BJ (cell line): ENCODE data around the gene SAP25. TPM values are rescaled to one million over a fixed set of nuclear protein-coding genes. Genes with fewer than 3 reads are reported as not detected.
"Not testable (repeated sequence)": the region's sequence is repeated elsewhere in the genome, so short reads cannot be mapped to it uniquely, and the experiment has no call there.

Experiments used
- CTCF ChIA-PET: fragments of 350-600 bp; formaldehyde crosslinking; extraction: SDS; loops from one replicate; lab custom pipeline; 2021; ENCODE audit warnings: antibody characterized with exemption, inconsistent platforms; lab: Yijun Ruan, JAX
- POLR2A ChIA-PET: fragments of 300-600 bp; sonication (Branson Sonifier 250); formaldehyde crosslinking; extraction: SDS; loops from one replicate; lab custom pipeline; 2021; ENCODE audit warnings: antibody characterized with exemption; lab: Charles Lee
- DNase-seq: peaks from one replicate; pipeline ENCODE4 v3.0.0-alpha.2; 2011; ENCODE audit warnings: low read depth
- H3K27me3 ChIP-seq: 2 replicates; pipeline ENCODE4 v1.6.0; 2011; ENCODE audit warnings: low read length; ENCODE audit not compliant: control insufficient read depth, insufficient read depth
- H3K36me3 ChIP-seq: 2 replicates; pipeline ENCODE4 v1.5.1; 2011; ENCODE audit warnings: low read length; ENCODE audit not compliant: control insufficient read depth, insufficient read depth
- H3K4me3 ChIP-seq: 2 replicates; pipeline ENCODE4 v1.5.1; 2011; ENCODE audit warnings: low read depth, mild to moderate bottlenecking, control low read depth, low read length
- polyA plus RNA-seq: library from polyadenylated mRNA; depleted of rRNA; stranded (reverse); fragments of >200 nt; gene quantifications from 2 replicates; pipeline ENCODE4 v1.2.3, GENCODE V29; 2011
- TF ChIP-seq, protein P1 (sequence below): IDR thresholded peaks from 2 replicates; pipeline ENCODE4 v1.5.1; 2011; ENCODE audit warnings: low read depth, mild to moderate bottlenecking, control low read depth, inconsistent platforms, low read length, moderate library complexity; ENCODE audit not compliant: insufficient read depth

Gene SAP25
- polyA plus RNA-seq, 1 experiment: 0.34 TPM

DNA sequence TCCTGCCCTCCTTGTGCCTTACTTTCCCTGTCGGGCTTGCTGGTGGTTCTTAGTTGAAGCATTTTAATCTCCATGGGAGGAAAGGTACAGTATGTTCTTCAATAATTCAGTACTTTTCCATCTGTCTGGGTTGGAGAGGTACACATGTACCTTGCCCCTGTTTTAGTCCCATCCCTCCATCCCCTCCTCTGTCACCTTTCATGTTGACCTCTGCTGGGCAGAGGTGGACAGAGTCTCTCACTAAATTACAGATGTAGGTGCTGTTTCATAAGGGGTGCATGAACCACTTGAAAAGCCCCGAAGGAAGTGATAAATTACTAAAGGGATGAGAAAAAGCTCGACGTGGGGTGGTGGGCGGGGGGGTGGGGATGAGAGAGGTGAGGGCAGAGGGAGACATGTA lies 29.3 kb downstream of the SAP25 start:
- no peak overlapping the region for H3K4me3 ChIP-seq
- no peaks in the 10 kb centered on the region for H3K27me3 ChIP-seq
- TF ChIP-seq, protein P1, sequence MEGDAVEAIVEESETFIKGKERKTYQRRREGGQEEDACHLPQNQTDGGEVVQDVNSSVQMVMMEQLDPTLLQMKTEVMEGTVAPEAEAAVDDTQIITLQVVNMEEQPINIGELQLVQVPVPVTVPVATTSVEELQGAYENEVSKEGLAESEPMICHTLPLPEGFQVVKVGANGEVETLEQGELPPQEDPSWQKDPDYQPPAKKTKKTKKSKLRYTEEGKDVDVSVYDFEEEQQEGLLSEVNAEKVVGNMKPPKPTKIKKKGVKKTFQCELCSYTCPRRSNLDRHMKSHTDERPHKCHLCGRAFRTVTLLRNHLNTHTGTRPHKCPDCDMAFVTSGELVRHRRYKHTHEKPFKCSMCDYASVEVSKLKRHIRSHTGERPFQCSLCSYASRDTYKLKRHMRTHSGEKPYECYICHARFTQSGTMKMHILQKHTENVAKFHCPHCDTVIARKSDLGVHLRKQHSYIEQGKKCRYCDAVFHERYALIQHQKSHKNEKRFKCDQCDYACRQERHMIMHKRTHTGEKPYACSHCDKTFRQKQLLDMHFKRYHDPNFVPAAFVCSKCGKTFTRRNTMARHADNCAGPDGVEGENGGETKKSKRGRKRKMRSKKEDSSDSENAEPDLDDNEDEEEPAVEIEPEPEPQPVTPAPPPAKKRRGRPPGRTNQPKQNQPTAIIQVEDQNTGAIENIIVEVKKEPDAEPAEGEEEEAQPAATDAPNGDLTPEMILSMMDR: no peak
- H3K36me3 ChIP-seq: no peaks in the 10 kb centered on the region
- ChIA-PET CTCF (interaction anchor here (1.6 to 2.7 kb wide), 4 partner anchors 12 to 62 kb away, joined by 4 to 17 read pairs (median 6); no protein-coding TSS in a partner anchor), POLR2A (no interaction called here)
- no peak for DNase-seq

DNA sequence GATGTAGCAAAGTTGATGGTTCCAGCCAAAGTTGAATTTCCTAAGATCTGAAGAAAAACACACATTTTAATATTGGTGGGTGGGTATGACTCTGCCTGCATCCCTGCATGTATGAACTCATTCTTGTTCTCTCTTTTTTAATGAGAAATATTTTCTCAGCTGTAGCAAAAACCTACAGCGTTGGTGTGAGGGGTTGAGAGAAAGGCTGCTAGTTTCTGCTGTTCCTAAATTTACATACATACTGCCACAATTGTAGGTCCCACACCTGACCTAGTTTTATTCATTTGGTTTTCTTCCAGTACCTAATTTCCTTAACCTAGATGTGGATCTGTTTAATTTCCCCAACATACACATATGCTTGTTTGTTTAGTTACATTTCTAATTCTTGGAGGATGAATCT lies 30.1 kb downstream of the SAP25 start:
- CTCF ChIA-PET: interaction anchor here (1.7 to 2.2 kb wide), 2 partner anchors 12 to 16 kb away, joined by 9 to 12 read pairs; no protein-coding TSS in a partner anchor
- Histone ChIP-seq H3K4me3 (no peak overlapping the region), H3K27me3 (no peaks in the 10 kb centered on the region), H3K36me3 (no peaks in the 10 kb centered on the region)
- POLR2A ChIA-PET: no interaction called here
- TF ChIP-seq, protein P1: no peak
- no peak for DNase-seq

DNA sequence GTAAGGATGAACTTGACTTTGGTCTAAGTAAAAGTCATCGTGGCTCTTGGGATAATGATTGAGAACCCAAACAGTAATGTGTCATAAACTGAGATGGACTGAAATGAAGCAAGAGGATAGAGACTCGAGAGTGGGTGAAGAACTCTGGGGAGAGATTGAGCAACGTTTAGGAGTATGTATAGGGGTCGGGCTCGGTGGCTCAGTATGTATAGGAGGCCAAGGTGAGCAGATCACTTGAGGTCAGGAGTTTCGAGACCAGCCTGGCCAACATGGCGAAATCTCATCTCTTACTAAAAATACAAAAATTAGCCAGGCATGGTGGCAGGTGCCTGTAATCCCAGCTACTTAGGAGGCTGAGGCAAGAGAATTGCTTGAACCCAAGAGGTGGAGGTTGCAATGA lies 32.4 kb downstream of the SAP25 start:
- H3K27me3 ChIP-seq, DNase-seq, H3K4me3 ChIP-seq, POLR2A ChIA-PET, H3K36me3 ChIP-seq: not testable (repeated sequence)
- CTCF ChIA-PET: interaction anchor here (1.2 to 1.6 kb wide), 2 partner anchors 23 to 164 kb away, joined by 3 to 4 read pairs; partner anchors contain the start of gene POP7

DNA sequence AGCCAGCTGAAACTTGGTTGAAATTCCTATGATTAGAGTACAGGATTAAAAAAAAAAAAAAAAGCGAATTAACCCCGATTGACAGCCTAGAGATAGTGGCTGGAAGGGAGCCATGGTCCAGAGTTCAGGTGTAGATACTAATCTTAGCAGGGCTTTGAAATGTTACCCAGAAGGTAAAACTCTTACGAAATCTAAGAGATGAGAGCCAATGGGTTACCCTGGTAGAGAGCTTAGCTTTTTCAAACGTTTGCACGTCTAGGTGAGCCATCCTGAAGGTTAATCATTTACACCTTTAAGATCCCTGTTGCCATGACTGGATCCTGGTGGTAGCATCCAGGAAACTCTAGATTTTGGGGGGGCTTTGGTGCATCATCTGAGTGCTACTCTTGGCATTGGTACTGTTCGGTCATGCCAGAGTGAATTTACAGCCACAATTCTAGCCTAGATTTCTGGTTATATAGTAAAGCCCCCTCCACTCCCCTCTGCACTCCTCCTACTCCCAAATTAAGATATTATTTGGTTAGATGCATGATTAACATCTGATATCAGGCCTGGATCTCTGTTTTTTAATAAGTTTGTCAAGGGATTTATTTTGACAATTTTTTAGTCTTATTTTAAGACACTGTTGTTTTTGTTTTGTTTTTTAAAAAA lies 33.5 kb downstream of the SAP25 start:
- ChIA-PET CTCF (interaction anchor here (0.6 to 1.2 kb wide), 2 partner anchors 10 to 24 kb away, joined by 3 read pairs; no protein-coding TSS in a partner anchor), POLR2A (no interaction called here)
- Histone ChIP-seq H3K36me3 (no peaks in the 10 kb centered on the region), H3K27me3 (no peaks in the 10 kb centered on the region), H3K4me3 (no peak overlapping the region)
- DNase-seq: no peak
- TF ChIP-seq, protein P1: no peak

DNA sequence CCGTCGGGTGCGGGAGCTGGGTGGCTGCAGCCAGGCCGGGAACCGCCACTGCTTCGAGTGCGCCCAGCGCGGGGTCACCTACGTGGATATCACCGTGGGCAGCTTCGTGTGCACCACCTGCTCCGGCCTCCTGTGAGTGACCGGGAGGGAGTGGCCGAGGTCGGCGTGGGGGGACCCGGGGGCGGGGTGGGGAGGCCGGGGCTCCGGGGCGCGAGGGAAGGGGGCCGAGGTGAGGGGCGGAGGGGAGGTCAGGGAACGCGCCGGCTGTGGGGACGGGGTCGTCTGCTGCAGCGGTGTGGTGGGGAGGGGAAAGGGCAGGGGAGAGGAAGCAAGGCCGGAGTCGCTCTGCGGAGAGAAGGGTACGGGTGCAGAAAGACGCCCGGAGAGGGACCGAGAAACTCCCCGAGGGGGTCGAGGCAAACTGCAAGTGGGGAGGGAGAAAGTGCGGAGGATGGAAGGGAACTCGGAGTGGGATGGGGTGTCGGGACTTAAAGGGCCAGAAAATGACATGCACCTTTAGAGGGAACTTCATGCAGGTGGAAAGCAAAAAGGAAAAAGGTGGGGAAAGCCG lies 34.2 kb downstream of the SAP25 start:
- H3K27me3 ChIP-seq: no peaks in the 10 kb centered on the region
- DNase-seq: no peak
- CTCF ChIA-PET: interaction anchor here (1.2 to 1.3 kb wide), 2 partner anchors 20 to 30 kb away, joined by 4 to 5 read pairs; no protein-coding TSS in a partner anchor
- peak overlapping the region; percentile 80 for H3K4me3 ChIP-seq
- no peaks in the 10 kb centered on the region for H3K36me3 ChIP-seq
- TF ChIP-seq, protein P1: no peak
- POLR2A ChIA-PET: interaction anchor here (0.6 kb wide), 1 partner anchor 19 kb away, joined by 7 read pairs; no protein-coding TSS in a partner anchor
